RWPE1 (cell line): ENCODE results near the gene ABCC8.

ENCODE experiments used
- CTCF ChIA-PET: fragments of 350-600 bp; sonication (Branson Sonifier 250); formaldehyde crosslinking; extraction: SDS; loops from one replicate; lab custom pipeline; 2021; lab: Yijun Ruan, JAX
- POLR2A ChIA-PET: fragments of 400-600 bp; formaldehyde crosslinking; extraction: SDS; loops from one replicate; lab custom pipeline; 2020; ENCODE audit warnings: antibody characterized with exemption; ENCODE audit not compliant: low non-redundant PET; lab: Yijun Ruan, JAX
- DNase-seq: peaks from one replicate; pipeline ENCODE4 v3.0.0; 2012; ENCODE audit warnings: low spot score
- H3K27ac ChIP-seq: fragments of 450-650 bp; 2 replicates; pipeline ENCODE4 v1.5.1; 2017
- CTCF ChIP-seq: fragments of 450-650 bp; conservative IDR thresholded peaks from 2 replicates; pipeline ENCODE4 v1.5.1; 2017; ENCODE audit warnings: low read depth, mild to moderate bottlenecking

Gene ABCC8

GRCh38 chr11:17376493-17376892 is 100.2 kb downstream of the ABCC8 start:
- TF ChIP-seq CTCF, result no peak
- DNase-seq, result no peak
- POLR2A ChIA-PET, result no interaction called here
- CTCF ChIA-PET, result no interaction called here
- H3K27ac ChIP-seq, result no peak overlapping the region

GRCh38 chr11:17375547-17375946 is 101.1 kb downstream of the ABCC8 start:
- ChIA-PET CTCF (no interaction called here), POLR2A (no interaction called here)
- no peak for DNase-seq
- no peak overlapping the region for H3K27ac ChIP-seq
- no peak for TF ChIP-seq CTCF

GRCh38 chr11:17371614-17372013 is 105.0 kb downstream of the ABCC8 start:
- POLR2A ChIA-PET, result no interaction called here
- no peak overlapping the region for H3K27ac ChIP-seq
- CTCF ChIA-PET, result no interaction called here
- DNase-seq, result no peak
- no peak for TF ChIP-seq CTCF

GRCh38 chr11:17369684-17370243 is 106.9 kb downstream of the ABCC8 start:
- POLR2A ChIA-PET, result no interaction called here
- CTCF ChIA-PET, result interaction anchor here (0.6 kb wide), 1 partner anchor 61 kb away, joined by 4 read pairs; no protein-coding TSS in a partner anchor

GRCh38 chr11:17369094-17369493 is 107.6 kb downstream of the ABCC8 start:
- ChIA-PET POLR2A (no interaction called here), CTCF (interaction anchor here (0.6 kb wide), 1 partner anchor 60 kb away, joined by 4 read pairs; no protein-coding TSS in a partner anchor)
- H3K27ac ChIP-seq, result no peak overlapping the region
- no peak for TF ChIP-seq CTCF
- DNase-seq, result no peak

More at GRCh38 chr11:17369684-17370243, 106.9 kb downstream of the ABCC8 start:
- DNase-seq, result no peak
- H3K27ac ChIP-seq, result no peak overlapping the region
- no peak for TF ChIP-seq CTCF

- ChIA-PET POLR2A (no interaction called here), CTCF (no interaction called here)
- DNase-seq, result no peak
- no peak overlapping the region for H3K27ac ChIP-seq
- no peak for TF ChIP-seq CTCF
Measured at GRCh38 chr11:17368551-17368950, 108.1 kb downstream of the ABCC8 start.
